ENCODE measurements around the gene CRIP2.

Gene CRIP2

GRCh38 chr14:105508069-105508468 lies 33.4 kb downstream of the CRIP2 start:
- no peaks in the 10 kb centered on the region for H3K36me3 ChIP-seq (ENCODE audit: insufficient read depth, low read length)
- H3K9me3 ChIP-seq (ENCODE audit: insufficient read depth, low read length, severe bottlenecking) = no peaks in the 10 kb centered on the region
- H3K27ac ChIP-seq (ENCODE audit: low read length) = no peak overlapping the region
- peaks cover 11% of the 10 kb centered on the region for H3K27me3 ChIP-seq (ENCODE audit: insufficient read depth, low read length, poor library complexity)
- no peak for DNase-seq
- ATAC-seq (ENCODE audit: insufficient read depth, low read depth) = no peak
- H4K20me1 ChIP-seq (ENCODE audit: insufficient read depth, low read length) = peaks cover 3% of the 10 kb centered on the region; the same call in 1 of the 2 replicates
- no peak overlapping the region for H3K4me2 ChIP-seq (ENCODE audit: insufficient read depth, low read length)
- H3K9ac ChIP-seq (ENCODE audit: low read depth, low read length) = no peak overlapping the region
- H3K4me1 ChIP-seq (ENCODE audit: insufficient read depth, low read length) = no peaks in the 10 kb centered on the region
- TF ChIP-seq CTCF (IDR thresholded peaks at IDR 0.05; ENCODE audit: borderline replicate concordance, extremely low read depth, low read length, poor library complexity, severe bottlenecking) = no peak
- TF ChIP-seq EZH2 (IDR thresholded peaks at IDR 0.05; ENCODE audit: borderline replicate concordance, low read depth, low read length, severe bottlenecking) = no peak
- no peak overlapping the region for H3K4me3 ChIP-seq (ENCODE audit: low read depth in 1 of 2, low read length in 2 of 2)
- no peaks in the 10 kb centered on the region for H3K79me2 ChIP-seq (ENCODE audit: insufficient read depth, low read length)
- H2AFZ ChIP-seq (ENCODE audit: low read depth, low read length) = no peak overlapping the region

GRCh38 chr14:105508601-105509000 lies 34.0 kb downstream of the CRIP2 start:
- Histone ChIP-seq H2AFZ (ENCODE audit: low read depth, low read length) (no peak overlapping the region), H3K79me2 (ENCODE audit: insufficient read depth, low read length) (no peaks in the 10 kb centered on the region), H3K9me3 (ENCODE audit: insufficient read depth, low read length, severe bottlenecking) (no peaks in the 10 kb centered on the region), H4K20me1 (ENCODE audit: insufficient read depth, low read length) (peaks cover 3% of the 10 kb centered on the region; the same call in 1 of the 2 replicates), H3K27ac (ENCODE audit: low read length) (no peak overlapping the region), H3K4me3 (ENCODE audit: low read depth in 1 of 2, low read length in 2 of 2) (no peak overlapping the region), H3K4me2 (ENCODE audit: insufficient read depth, low read length) (no peak overlapping the region), H3K9ac (ENCODE audit: low read depth, low read length) (no peak overlapping the region), H3K27me3 (ENCODE audit: insufficient read depth, low read length, poor library complexity) (peaks cover 11% of the 10 kb centered on the region), H3K36me3 (ENCODE audit: insufficient read depth, low read length) (no peaks in the 10 kb centered on the region), H3K4me1 (ENCODE audit: insufficient read depth, low read length) (no peaks in the 10 kb centered on the region)
- TF ChIP-seq EZH2 (IDR thresholded peaks at IDR 0.05; ENCODE audit: borderline replicate concordance, low read depth, low read length, severe bottlenecking) (no peak), CTCF (IDR thresholded peaks at IDR 0.05; ENCODE audit: borderline replicate concordance, extremely low read depth, low read length, poor library complexity, severe bottlenecking) (no peak)
- ATAC-seq (ENCODE audit: insufficient read depth, low read depth) (no peak), DNase-seq (no peak)

GRCh38 chr14:105517096-105517495 lies 42.5 kb downstream of the CRIP2 start:
- no peaks in the 10 kb centered on the region for H3K79me2 ChIP-seq (ENCODE audit: insufficient read depth, low read length)
- H4K20me1 ChIP-seq (ENCODE audit: insufficient read depth, low read length) = no peaks in the 10 kb centered on the region
- no peaks in the 10 kb centered on the region for H3K36me3 ChIP-seq (ENCODE audit: insufficient read depth, low read length)
- H2AFZ ChIP-seq (ENCODE audit: low read depth, low read length) = no peak overlapping the region
- no peak overlapping the region for H3K27ac ChIP-seq (ENCODE audit: low read length)
- H3K4me3 ChIP-seq (ENCODE audit: low read depth in 1 of 2, low read length in 2 of 2) = no peak overlapping the region
- H3K4me2 ChIP-seq (ENCODE audit: insufficient read depth, low read length) = no peak overlapping the region
- peaks cover 5% of the 10 kb centered on the region for H3K9me3 ChIP-seq (ENCODE audit: insufficient read depth, low read length, severe bottlenecking)
- H3K27me3 ChIP-seq (ENCODE audit: insufficient read depth, low read length, poor library complexity) = peaks cover 4% of the 10 kb centered on the region
- H3K4me1 ChIP-seq (ENCODE audit: insufficient read depth, low read length) = no peaks in the 10 kb centered on the region
- no peak overlapping the region for H3K9ac ChIP-seq (ENCODE audit: low read depth, low read length)
- ATAC-seq (ENCODE audit: insufficient read depth, low read depth) (no peak), DNase-seq (no peak)
- TF ChIP-seq CTCF (IDR thresholded peaks at IDR 0.05; ENCODE audit: borderline replicate concordance, extremely low read depth, low read length, poor library complexity, severe bottlenecking) = no peak
- TF ChIP-seq EZH2 (IDR thresholded peaks at IDR 0.05; ENCODE audit: borderline replicate concordance, low read depth, low read length, severe bottlenecking) = no peak
